GM06990 (cell line): ENCODE measurements around the gene SSBP3.

Source experiments
- DNase-seq: peaks from one replicate; pipeline ENCODE4 v3.0.0-alpha.2; 2011; ENCODE audit not compliant: insufficient read length; ENCODE audit errors: extremely low read depth
- H3K27me3 ChIP-seq: replicated peaks from 2 replicates; pipeline ENCODE4 v1.6.0; 2011; ENCODE audit warnings: low read length; ENCODE audit not compliant: control insufficient read depth, insufficient read depth
- H3K36me3 ChIP-seq: 2 replicates; pipeline ENCODE4 v1.5.1; 2011; ENCODE audit warnings: low read length; ENCODE audit not compliant: control insufficient read depth, insufficient read depth
- H3K4me3 ChIP-seq: replicated peaks from 2 replicates; pipeline ENCODE4 v1.5.1; 2011; ENCODE audit warnings: low read depth, mild to moderate bottlenecking, control low read depth, low read length
- TF ChIP-seq, protein P1 (sequence below): IDR thresholded peaks from 2 replicates; pipeline ENCODE4 v1.5.1; 2011; ENCODE audit warnings: low read length, control low read depth, mild to moderate bottlenecking, inconsistent platforms; ENCODE audit not compliant: insufficient read depth, poor library complexity, severe bottlenecking

Gene SSBP3

DNA sequence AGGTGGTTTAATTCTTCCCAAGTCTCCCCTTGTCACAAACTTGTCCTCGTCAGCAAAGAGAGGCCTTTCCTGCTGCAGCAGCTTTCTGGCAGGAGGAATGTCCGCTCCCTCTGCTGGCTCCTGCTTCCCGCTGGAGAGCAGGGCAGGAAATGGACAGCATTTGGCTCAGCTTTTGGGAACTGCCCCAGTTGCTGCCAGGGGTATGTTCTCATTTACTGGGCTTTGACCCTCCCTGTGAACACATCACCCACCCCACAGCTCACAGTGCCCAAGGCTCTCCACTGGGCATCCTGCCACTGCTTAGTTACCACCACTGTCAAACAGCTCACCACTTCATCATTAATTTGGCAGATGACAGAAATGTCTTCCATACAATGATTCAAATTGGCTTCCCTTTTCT lies 130.8 kb downstream of the SSBP3 start:
- Histone ChIP-seq H3K4me3 (no peak overlapping the region), H3K27me3 (no peaks in the 10 kb centered on the region), H3K36me3 (no peaks in the 10 kb centered on the region; the same call in none of the 2 replicates)
- DNase-seq: no peak
- TF ChIP-seq, protein P1, sequence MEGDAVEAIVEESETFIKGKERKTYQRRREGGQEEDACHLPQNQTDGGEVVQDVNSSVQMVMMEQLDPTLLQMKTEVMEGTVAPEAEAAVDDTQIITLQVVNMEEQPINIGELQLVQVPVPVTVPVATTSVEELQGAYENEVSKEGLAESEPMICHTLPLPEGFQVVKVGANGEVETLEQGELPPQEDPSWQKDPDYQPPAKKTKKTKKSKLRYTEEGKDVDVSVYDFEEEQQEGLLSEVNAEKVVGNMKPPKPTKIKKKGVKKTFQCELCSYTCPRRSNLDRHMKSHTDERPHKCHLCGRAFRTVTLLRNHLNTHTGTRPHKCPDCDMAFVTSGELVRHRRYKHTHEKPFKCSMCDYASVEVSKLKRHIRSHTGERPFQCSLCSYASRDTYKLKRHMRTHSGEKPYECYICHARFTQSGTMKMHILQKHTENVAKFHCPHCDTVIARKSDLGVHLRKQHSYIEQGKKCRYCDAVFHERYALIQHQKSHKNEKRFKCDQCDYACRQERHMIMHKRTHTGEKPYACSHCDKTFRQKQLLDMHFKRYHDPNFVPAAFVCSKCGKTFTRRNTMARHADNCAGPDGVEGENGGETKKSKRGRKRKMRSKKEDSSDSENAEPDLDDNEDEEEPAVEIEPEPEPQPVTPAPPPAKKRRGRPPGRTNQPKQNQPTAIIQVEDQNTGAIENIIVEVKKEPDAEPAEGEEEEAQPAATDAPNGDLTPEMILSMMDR: no peak

DNA sequence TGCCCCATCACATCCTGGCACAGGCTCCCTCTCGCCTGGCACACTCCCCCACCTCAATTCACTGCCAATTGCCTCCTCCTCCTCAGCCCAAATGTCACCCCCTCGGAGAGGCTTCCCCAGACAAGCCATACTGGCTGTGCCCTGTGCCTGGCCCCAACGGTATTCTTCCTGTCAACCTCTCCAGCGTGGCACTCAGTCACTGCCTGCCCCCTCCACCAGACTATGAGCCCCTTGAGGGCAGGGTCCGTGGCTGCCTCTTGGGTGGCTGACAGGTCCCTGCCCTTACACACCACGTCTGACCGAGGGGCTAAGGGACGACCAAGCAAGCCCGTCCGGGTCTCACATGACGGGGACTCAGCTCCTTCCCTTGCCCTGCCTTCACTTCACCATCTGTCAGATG lies 131.3 kb downstream of the SSBP3 start:
- DNase-seq: no peak
- no peaks in the 10 kb centered on the region for H3K27me3 ChIP-seq
- TF ChIP-seq, protein P1: no peak
- H3K36me3 ChIP-seq: no peaks in the 10 kb centered on the region; the same call in 1 of the 2 replicates
- H3K4me3 ChIP-seq: no peak overlapping the region

DNA sequence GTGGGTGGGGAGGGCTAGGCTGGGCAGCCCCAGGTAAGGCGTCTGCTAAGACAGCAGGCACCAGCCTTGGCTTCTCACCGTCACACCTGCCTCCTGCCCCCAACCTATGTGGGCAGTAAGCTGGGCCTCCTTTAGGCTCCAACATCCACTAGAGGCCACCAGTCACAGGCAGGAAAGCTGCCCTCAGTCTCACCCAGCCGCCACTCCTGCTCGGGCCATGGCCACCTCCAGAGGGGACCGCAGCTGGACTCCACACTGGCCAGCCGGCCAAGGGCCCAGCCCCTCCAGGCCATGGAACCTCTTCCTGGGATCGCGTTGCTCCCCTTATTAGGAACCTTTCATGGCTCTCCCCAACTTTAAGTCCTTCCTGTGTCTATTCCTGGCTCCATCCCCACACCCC lies 131.7 kb downstream of the SSBP3 start:
- H3K36me3 ChIP-seq: no peaks in the 10 kb centered on the region; the same call in 1 of the 2 replicates
- TF ChIP-seq, protein P1: no peak
- H3K27me3 ChIP-seq: no peaks in the 10 kb centered on the region
- no peak overlapping the region for H3K4me3 ChIP-seq
- no peak for DNase-seq

DNA sequence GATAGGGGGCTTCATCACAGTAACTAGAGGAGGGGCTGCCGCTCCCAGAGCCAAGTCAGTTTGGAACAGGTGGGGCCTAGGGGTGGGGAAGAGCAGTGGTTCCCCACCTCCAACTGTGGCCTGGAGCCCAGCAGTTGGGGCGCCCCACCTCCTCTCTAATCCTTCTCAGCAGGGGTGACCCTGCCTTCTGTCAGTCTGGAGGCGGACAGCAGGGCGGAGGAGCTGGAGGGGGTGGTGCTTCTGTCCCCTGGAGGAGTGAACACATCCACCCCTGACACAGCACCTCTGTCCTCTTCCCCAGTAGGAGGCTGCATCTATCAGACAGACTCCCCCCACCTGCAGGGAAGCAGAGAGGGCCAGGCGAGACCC lies 132.4 kb downstream of the SSBP3 start:
- no peaks in the 10 kb centered on the region; the same call in 1 of the 2 replicates for H3K36me3 ChIP-seq
- TF ChIP-seq, protein P1: no peak
- no peak for DNase-seq
- H3K27me3 ChIP-seq: no peaks in the 10 kb centered on the region
- no peak overlapping the region for H3K4me3 ChIP-seq

DNA sequence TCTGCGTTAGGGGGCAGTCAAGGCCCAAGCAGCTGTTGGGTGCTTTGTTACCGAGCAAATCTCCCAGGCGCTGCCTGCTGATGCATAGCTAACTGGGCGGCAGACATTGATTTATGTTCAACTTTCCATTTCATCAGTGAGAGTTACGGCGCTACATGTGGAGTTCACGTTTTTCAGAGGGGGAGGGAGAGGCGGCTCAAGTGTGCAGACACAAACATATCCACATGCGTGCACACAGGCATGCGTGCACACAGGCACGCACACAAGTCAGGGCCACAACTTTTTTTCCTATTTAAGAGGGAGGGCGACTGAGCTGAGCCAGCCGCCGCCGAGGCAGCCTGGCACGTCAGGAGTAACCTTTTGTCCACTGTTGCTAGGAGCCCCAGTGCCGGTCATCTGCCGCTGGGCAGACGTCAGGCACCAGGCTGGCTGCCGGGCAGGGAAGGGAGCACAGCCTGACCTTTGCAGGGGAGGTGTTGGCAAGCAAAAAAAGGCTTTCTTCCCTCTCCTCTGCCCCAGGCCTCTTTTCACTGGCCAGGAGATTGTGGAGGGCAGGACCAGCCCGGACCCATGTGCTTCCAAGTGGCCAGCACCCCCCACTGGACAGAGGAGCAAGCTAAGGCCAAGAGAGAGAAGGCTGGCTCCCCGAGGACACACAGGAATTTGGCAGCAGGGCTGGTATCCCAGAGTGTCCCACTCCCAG lies 133.0 kb downstream of the SSBP3 start:
- Histone ChIP-seq H3K4me3 (no peak overlapping the region), H3K27me3 (no peaks in the 10 kb centered on the region), H3K36me3 (no peaks in the 10 kb centered on the region; the same call in 1 of the 2 replicates)
- no peak for DNase-seq
- TF ChIP-seq, protein P1: peak; percentile 58

DNA sequence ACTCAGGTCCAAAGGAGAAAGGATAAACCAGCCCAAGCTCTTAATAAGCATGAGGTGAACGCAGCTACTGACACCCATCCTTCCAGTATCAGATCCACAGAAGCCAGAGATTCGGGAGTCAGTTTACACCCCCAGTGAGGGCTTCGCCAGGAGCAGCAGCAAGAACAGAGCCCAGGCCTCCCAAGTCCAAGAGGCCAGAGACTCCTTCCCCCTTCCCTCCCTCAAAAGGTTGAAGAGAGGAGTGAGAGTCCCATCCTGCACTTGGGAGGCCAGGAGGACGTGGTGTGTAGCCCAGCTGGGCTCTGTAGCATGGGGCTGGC lies 133.5 kb downstream of the SSBP3 start:
- DNase-seq: no peak
- TF ChIP-seq, protein P1: no peak
- no peaks in the 10 kb centered on the region; the same call in 1 of the 2 replicates for H3K36me3 ChIP-seq
- H3K4me3 ChIP-seq: no peak overlapping the region
- no peaks in the 10 kb centered on the region for H3K27me3 ChIP-seq
